Suprapubic skin (tissue), 4 donors: ENCODE results near the gene BCKDHB. TPM values are rescaled to one million over a fixed set of nuclear protein-coding genes. Genes with fewer than 3 reads are reported as not detected.

Experiments
- DNase-seq, 2 donors: peaks; one replicate each; pipeline ENCODE4 v3.0.0-alpha.2; 2019; ENCODE audit warnings: low spot score in 2 of 2
- H3K27ac ChIP-seq: fragments of 200-600 bp; sonication (generic); one replicate; pipeline ENCODE4 v1.5.1; 2019
- H3K27me3 ChIP-seq: fragments of 200-600 bp; sonication (generic); one replicate; pipeline ENCODE4 v1.5.1; 2019
- H3K36me3 ChIP-seq: fragments of 200-600 bp; sonication (generic); one replicate; pipeline ENCODE4 v1.5.1; 2019
- H3K4me1 ChIP-seq: fragments of 200-600 bp; sonication (generic); one replicate; pipeline ENCODE4 v1.5.1; 2019
- H3K4me3 ChIP-seq: fragments of 200-600 bp; sonication (generic); one replicate; pipeline ENCODE4 v1.5.1; 2019; ENCODE audit warnings: mild to moderate bottlenecking
- H3K9me3 ChIP-seq: fragments of 200-600 bp; sonication (generic); one replicate; pipeline ENCODE4 v1.5.1; 2019
- CTCF ChIP-seq, 2 donors: fragments of 200-600 bp in 1 of 2; fragments of 450-650 bp in 1 of 2; sonication (generic) in 1 of 2; IDR thresholded peaks; one replicate each; pipeline ENCODE4 v1.5.1; 2016 to 2019; ENCODE audit warnings: antibody characterized with exemption in 2 of 2, mild to moderate bottlenecking in 1 of 2, moderate library complexity in 1 of 2
- EP300 ChIP-seq: sonication (generic); formaldehyde crosslinking; IDR thresholded peaks from one replicate; pipeline ENCODE4 v1.6.1; 2017; ENCODE audit warnings: antibody characterized with exemption
- POLR2A ChIP-seq, 2 donors: fragments of 450-650 bp; IDR thresholded peaks; one replicate each; pipeline ENCODE4 v1.6.1; 2017; ENCODE audit warnings: antibody characterized with exemption in 2 of 2, mild to moderate bottlenecking in 2 of 2, moderate library complexity in 2 of 2
- POLR2AphosphoS5 ChIP-seq, 3 donors: sonication (generic); formaldehyde crosslinking; IDR thresholded peaks; one replicate each; pipeline ENCODE4 v1.6.1; 2017; ENCODE audit warnings: antibody characterized with exemption in 3 of 3
- WGBS: methylation state at CpG from one replicate; pipeline ENCODE4 v1.1.5; 2018; 5-methylcytosine and 5-hydroxymethylcytosine counted together
- total RNA-seq, 4 donors: library from RNA; depleted of rRNA; stranded (reverse); fragments of >200 nt; gene quantifications; one replicate each; pipeline ENCODE4 v1.1.0, GENCODE V29; 2016

Gene BCKDHB
- total RNA-seq, 4 donors from 2014 or later, result 10.5 to 17.2 (median 14.1) TPM

- TF ChIP-seq POLR2A (IDR thresholded peaks at IDR 0.05) (no peak), POLR2AphosphoS5 (IDR thresholded peaks at IDR 0.05) (no peak), EP300 (no peak), CTCF (IDR thresholded peaks at IDR 0.05) (no peak)
- no peaks in the 10 kb centered on the region for H3K36me3 ChIP-seq
- WGBS, result 91% methylated on average over 1 of the region's 1 CpG
- no peak for DNase-seq
- H3K27me3 ChIP-seq, result no peaks in the 10 kb centered on the region
- no peaks in the 10 kb centered on the region for H3K4me1 ChIP-seq
- H3K27ac ChIP-seq, result no peak overlapping the region
- H3K4me3 ChIP-seq, result no peak overlapping the region
- H3K9me3 ChIP-seq, result no peaks in the 10 kb centered on the region
Measured at GRCh38 chr6:80203283-80203682, 96.8 kb downstream of the BCKDHB start.

GRCh38 chr6:80205404-80205803 is 98.9 kb downstream of the BCKDHB start:
- Histone ChIP-seq H3K4me3 (no peak overlapping the region), H3K4me1 (no peaks in the 10 kb centered on the region), H3K36me3 (no peaks in the 10 kb centered on the region), H3K9me3 (no peaks in the 10 kb centered on the region), H3K27ac (no peak overlapping the region), H3K27me3 (no peaks in the 10 kb centered on the region)
- DNase-seq, result no peak
- 90% methylated on average over 4 of the region's 4 CpGs for WGBS
- TF ChIP-seq POLR2A (IDR thresholded peaks at IDR 0.05) (no peak), POLR2AphosphoS5 (IDR thresholded peaks at IDR 0.05) (no peak), CTCF (IDR thresholded peaks at IDR 0.05) (no peak), EP300 (no peak)

GRCh38 chr6:80206758-80207157 is 100.3 kb downstream of the BCKDHB start:
- no peaks in the 10 kb centered on the region for H3K27me3 ChIP-seq
- H3K4me1 ChIP-seq, result peaks cover 4% of the 10 kb centered on the region
- TF ChIP-seq POLR2A (IDR thresholded peaks at IDR 0.05) (no peak), POLR2AphosphoS5 (IDR thresholded peaks at IDR 0.05) (no peak), CTCF (IDR thresholded peaks at IDR 0.05) (no peak), EP300 (no peak)
- no peaks in the 10 kb centered on the region for H3K9me3 ChIP-seq
- H3K4me3 ChIP-seq, result no peak overlapping the region
- DNase-seq, result no peak
- no peak overlapping the region for H3K27ac ChIP-seq
- no peaks in the 10 kb centered on the region for H3K36me3 ChIP-seq

- Histone ChIP-seq H3K36me3 (no peaks in the 10 kb centered on the region), H3K27ac (no peak overlapping the region), H3K4me1 (peaks cover 4% of the 10 kb centered on the region), H3K27me3 (no peaks in the 10 kb centered on the region), H3K4me3 (no peak overlapping the region), H3K9me3 (no peaks in the 10 kb centered on the region)
- DNase-seq, result no peak
- WGBS, result 66% methylated on average over 1 of the region's 1 CpG
- TF ChIP-seq POLR2A (IDR thresholded peaks at IDR 0.05), result no peak
- no peak for TF ChIP-seq POLR2AphosphoS5 (IDR thresholded peaks at IDR 0.05)
- no peak for TF ChIP-seq EP300
- no peak for TF ChIP-seq CTCF (IDR thresholded peaks at IDR 0.05)
Measured at GRCh38 chr6:80209430-80209829, 103.0 kb downstream of the BCKDHB start.

- H3K27ac ChIP-seq, result no peak overlapping the region
- no peaks in the 10 kb centered on the region for H3K27me3 ChIP-seq
- H3K9me3 ChIP-seq, result no peaks in the 10 kb centered on the region
- no peaks in the 10 kb centered on the region for H3K36me3 ChIP-seq
- no peak for DNase-seq
- peaks cover 4% of the 10 kb centered on the region for H3K4me1 ChIP-seq
- 65% methylated on average over 3 of the region's 3 CpGs for WGBS
- TF ChIP-seq POLR2A (IDR thresholded peaks at IDR 0.05), result no peak
- TF ChIP-seq EP300, result no peak
- no peak for TF ChIP-seq POLR2AphosphoS5 (IDR thresholded peaks at IDR 0.05)
- TF ChIP-seq CTCF (IDR thresholded peaks at IDR 0.05), result no peak
- H3K4me3 ChIP-seq, result no peak overlapping the region
Measured at GRCh38 chr6:80210618-80211017, 104.1 kb downstream of the BCKDHB start.
